HUES64 (cell line): ENCODE measurements around the gene WRAP73.
A peak's percentile ranks its signal among the peaks of the same experiment; 100 is the strongest.

Experiments used
- H3K27ac ChIP-seq: 2 replicates; pipeline ENCODE4 v1.7.0; 2013; ENCODE audit warnings: low read depth, low read length, inconsistent platforms
- H3K27me3 ChIP-seq: 2 replicates; pipeline ENCODE4 v1.6.1; 2013; ENCODE audit warnings: mild to moderate bottlenecking, low read length; ENCODE audit not compliant: insufficient read depth
- H3K36me3 ChIP-seq: 2 replicates; pipeline ENCODE4 v1.6.1; 2013; ENCODE audit warnings: mild to moderate bottlenecking, low read length; ENCODE audit not compliant: insufficient read depth
- H3K4me1 ChIP-seq: 2 replicates; pipeline ENCODE4 v1.6.1; 2013; ENCODE audit warnings: mild to moderate bottlenecking, low read length, moderate library complexity; ENCODE audit not compliant: insufficient read depth
- H3K4me3 ChIP-seq: 2 replicates; pipeline ENCODE4 v1.5.1; 2013; ENCODE audit warnings: mild to moderate bottlenecking, low read length, moderate library complexity
- H3K9ac ChIP-seq: 2 replicates; pipeline ENCODE4 v1.6.1; 2013; ENCODE audit warnings: mild to moderate bottlenecking, low read depth, low read length
- H3K9me3 ChIP-seq: 2 replicates; pipeline ENCODE4 v1.6.1; 2013; ENCODE audit warnings: low read depth, low read length; ENCODE audit not compliant: insufficient read depth
- WGBS: fragments of 150-250, 120-280 bp; methylation state at CpG from one replicate; pipeline ENCODE4 v1.1.7; 2013; ENCODE audit warnings: missing lambda C conversion rate; 5-methylcytosine and 5-hydroxymethylcytosine counted together

Gene WRAP73

GRCh38 chr1:3663999-3664699 is 14.2 kb upstream of the WRAP73 start:
- H3K27ac ChIP-seq = no peak overlapping the region
- H3K9ac ChIP-seq = no peak overlapping the region
- H3K4me1 ChIP-seq = 0 out of 2 replicates have a peak, but pooled peaks cover 4% of the 10 kb centered on the region
- no peaks in the 10 kb centered on the region for H3K9me3 ChIP-seq
- peaks cover 5% of the 10 kb centered on the region for H3K27me3 ChIP-seq
- no peaks in the 10 kb centered on the region for H3K36me3 ChIP-seq
- WGBS = 89% methylated on average over 14 of the region's 14 CpGs
- H3K4me3 ChIP-seq = no peak overlapping the region

GRCh38 chr1:3662080-3662671 is 12.3 kb upstream of the WRAP73 start:
- Histone ChIP-seq H3K4me1 (no peaks in the 10 kb centered on the region), H3K36me3 (no peaks in the 10 kb centered on the region), H3K9ac (no peak overlapping the region), H3K4me3 (no peak overlapping the region), H3K9me3 (no peaks in the 10 kb centered on the region), H3K27me3 (peaks cover 19% of the 10 kb centered on the region), H3K27ac (no peak overlapping the region)
- 82% methylated on average over 16 of the region's 16 CpGs for WGBS

GRCh38 chr1:3661631-3662030 is 11.7 kb upstream of the WRAP73 start:
- no peak overlapping the region for H3K27ac ChIP-seq
- no peaks in the 10 kb centered on the region for H3K36me3 ChIP-seq
- H3K9ac ChIP-seq = no peak overlapping the region
- WGBS = 88% methylated on average over 3 of the region's 4 CpGs
- H3K4me1 ChIP-seq = no peaks in the 10 kb centered on the region
- peaks cover 24% of the 10 kb centered on the region for H3K27me3 ChIP-seq
- no peaks in the 10 kb centered on the region for H3K9me3 ChIP-seq
- no peak overlapping the region for H3K4me3 ChIP-seq

GRCh38 chr1:3660704-3661103 is 10.8 kb upstream of the WRAP73 start:
- no peaks in the 10 kb centered on the region for H3K4me1 ChIP-seq
- no peaks in the 10 kb centered on the region for H3K36me3 ChIP-seq
- peaks cover 33% of the 10 kb centered on the region for H3K27me3 ChIP-seq
- WGBS = 93% methylated on average over 2 of the region's 2 CpGs
- H3K4me3 ChIP-seq = no peak overlapping the region
- H3K9me3 ChIP-seq = no peaks in the 10 kb centered on the region
- no peak overlapping the region for H3K9ac ChIP-seq
- H3K27ac ChIP-seq = no peak overlapping the region

GRCh38 chr1:3659093-3659492 is 9.2 kb upstream of the WRAP73 start:
- WGBS = 88% methylated on average over 15 of the region's 15 CpGs
- Histone ChIP-seq H3K9ac (no peak overlapping the region), H3K27me3 (peaks cover 50% of the 10 kb centered on the region), H3K4me1 (no peaks in the 10 kb centered on the region), H3K36me3 (no peaks in the 10 kb centered on the region), H3K9me3 (no peaks in the 10 kb centered on the region), H3K4me3 (no peak overlapping the region), H3K27ac (no peak overlapping the region)

GRCh38 chr1:3658231-3658615 is 8.3 kb upstream of the WRAP73 start:
- Histone ChIP-seq H3K27ac (no peak overlapping the region), H3K9me3 (no peaks in the 10 kb centered on the region), H3K27me3 (peaks cover 58% of the 10 kb centered on the region), H3K4me1 (no peaks in the 10 kb centered on the region), H3K4me3 (no peak overlapping the region), H3K9ac (no peak overlapping the region), H3K36me3 (no peaks in the 10 kb centered on the region)
- 75% methylated on average over 11 of the region's 14 CpGs for WGBS

- WGBS = 88% methylated on average over 26 of the region's 26 CpGs
- Histone ChIP-seq H3K9me3 (no peaks in the 10 kb centered on the region), H3K4me1 (no peaks in the 10 kb centered on the region), H3K4me3 (no peak overlapping the region), H3K36me3 (no peaks in the 10 kb centered on the region), H3K9ac (no peak overlapping the region), H3K27ac (no peak overlapping the region), H3K27me3 (peaks cover 63% of the 10 kb centered on the region)
These were observed 7.8 kb upstream of the WRAP73 start for GRCh38 chr1:3657578-3658230.

GRCh38 chr1:3657096-3657475 is 7.2 kb upstream of the WRAP73 start:
- no peak overlapping the region for H3K27ac ChIP-seq
- no peaks in the 10 kb centered on the region for H3K4me1 ChIP-seq
- H3K36me3 ChIP-seq = no peaks in the 10 kb centered on the region
- 89% methylated on average over 6 of the region's 6 CpGs for WGBS
- no peak overlapping the region for H3K9ac ChIP-seq
- H3K4me3 ChIP-seq = no peak overlapping the region
- H3K9me3 ChIP-seq = no peaks in the 10 kb centered on the region
- peaks cover 70% of the 10 kb centered on the region for H3K27me3 ChIP-seq

- H3K4me1 ChIP-seq = no peaks in the 10 kb centered on the region
- H3K27me3 ChIP-seq = peaks cover 75% of the 10 kb centered on the region
- H3K9ac ChIP-seq = no peak overlapping the region
- H3K4me3 ChIP-seq = no peak overlapping the region
- H3K36me3 ChIP-seq = no peaks in the 10 kb centered on the region
- no peaks in the 10 kb centered on the region for H3K9me3 ChIP-seq
- WGBS = 92% methylated on average over 13 of the region's 13 CpGs
- H3K27ac ChIP-seq = no peak overlapping the region
These were observed 6.7 kb upstream of the WRAP73 start for GRCh38 chr1:3656450-3657095.

- H3K27ac ChIP-seq = no peak overlapping the region
- H3K27me3 ChIP-seq = peaks cover 86% of the 10 kb centered on the region
- no peaks in the 10 kb centered on the region for H3K9me3 ChIP-seq
- H3K36me3 ChIP-seq = no peaks in the 10 kb centered on the region
- 91% methylated on average over 22 of the region's 22 CpGs for WGBS
- peaks cover 5% of the 10 kb centered on the region for H3K4me1 ChIP-seq
- H3K9ac ChIP-seq = no peak overlapping the region
- no peak overlapping the region for H3K4me3 ChIP-seq
These were observed 4.8 kb upstream of the WRAP73 start for GRCh38 chr1:3654549-3655281.

GRCh38 chr1:3653286-3653618 is 3.3 kb upstream of the WRAP73 start:
- H3K4me1 ChIP-seq = peaks cover 5% of the 10 kb centered on the region
- peak overlapping the region; percentile 48 for H3K4me3 ChIP-seq
- H3K9me3 ChIP-seq = no peaks in the 10 kb centered on the region
- H3K27me3 ChIP-seq = peaks cover 88% of the 10 kb centered on the region
- H3K9ac ChIP-seq = no peak overlapping the region
- no peak overlapping the region for H3K27ac ChIP-seq
- no peaks in the 10 kb centered on the region for H3K36me3 ChIP-seq
- 27% methylated on average over 10 of the region's 10 CpGs for WGBS
